ENCODE measurements around the gene CAB39. TPM values are rescaled to one million over a fixed set of nuclear protein-coding genes. Genes with fewer than 3 reads are reported as not detected.

The CAB39 gene
- total RNA-seq, 1 donor from 2014 or later = 60.3 TPM

GRCh38 chr2:230690439-230690838 lies 22.2 kb upstream of the CAB39 start:
- Mint-ChIP-seq H3K36me3 (ENCODE audit: unreplicated experiment) (no peaks in the 10 kb centered on the region), H3K4me1 (ENCODE audit: low read depth, unreplicated experiment) (peaks cover 6% of the 10 kb centered on the region)
- no peak for TF ChIP-seq CTCF (IDR thresholded peaks at IDR 0.05; ENCODE audit: partially characterized antibody, unreplicated experiment)

GRCh38 chr2:230691005-230691647 lies 21.5 kb upstream of the CAB39 start:
- peaks cover 3% of the 10 kb centered on the region for H3K4me1 Mint-ChIP-seq (ENCODE audit: low read depth, unreplicated experiment)
- no peak overlapping the region for H3K4me3 Mint-ChIP-seq (ENCODE audit: unreplicated experiment)
- DNase-seq = no peak
- peaks cover 3% of the 10 kb centered on the region for H3K9me3 Mint-ChIP-seq (ENCODE audit: unreplicated experiment)
- no peak overlapping the region for H3K27ac Mint-ChIP-seq (ENCODE audit: unreplicated experiment)
- no peaks in the 10 kb centered on the region for H3K36me3 Mint-ChIP-seq (ENCODE audit: unreplicated experiment)
- H3K27me3 Mint-ChIP-seq (ENCODE audit: unreplicated experiment) = no peaks in the 10 kb centered on the region
- no peak for TF ChIP-seq CTCF (IDR thresholded peaks at IDR 0.05; ENCODE audit: partially characterized antibody, unreplicated experiment)

More at GRCh38 chr2:230690439-230690838, 22.2 kb upstream of the CAB39 start:
- peaks cover 5% of the 10 kb centered on the region for H3K9me3 Mint-ChIP-seq (ENCODE audit: unreplicated experiment)
- no peak for DNase-seq
- H3K4me3 Mint-ChIP-seq (ENCODE audit: unreplicated experiment) = no peak overlapping the region
- peaks cover 2% of the 10 kb centered on the region for H3K27me3 Mint-ChIP-seq (ENCODE audit: unreplicated experiment)
- H3K27ac Mint-ChIP-seq (ENCODE audit: unreplicated experiment) = no peak overlapping the region

- H3K4me1 Mint-ChIP-seq (ENCODE audit: low read depth, unreplicated experiment) = no peaks in the 10 kb centered on the region
Observed at GRCh38 chr2:230692760-230693159, 19.9 kb upstream of the CAB39 start.

GRCh38 chr2:230693411-230693810 lies 19.2 kb upstream of the CAB39 start:
- Mint-ChIP-seq H3K4me3 (ENCODE audit: unreplicated experiment) (no peak overlapping the region), H3K27ac (ENCODE audit: unreplicated experiment) (no peak overlapping the region), H3K27me3 (ENCODE audit: unreplicated experiment) (peaks cover 2% of the 10 kb centered on the region), H3K4me1 (ENCODE audit: low read depth, unreplicated experiment) (no peaks in the 10 kb centered on the region), H3K9me3 (ENCODE audit: unreplicated experiment) (peaks cover 3% of the 10 kb centered on the region), H3K36me3 (ENCODE audit: unreplicated experiment) (no peaks in the 10 kb centered on the region)
- no peak for TF ChIP-seq CTCF (IDR thresholded peaks at IDR 0.05; ENCODE audit: partially characterized antibody, unreplicated experiment)
- DNase-seq = no peak

More at GRCh38 chr2:230692760-230693159, 19.9 kb upstream of the CAB39 start:
- Mint-ChIP-seq H3K36me3 (ENCODE audit: unreplicated experiment) (no peaks in the 10 kb centered on the region), H3K9me3 (ENCODE audit: unreplicated experiment) (peaks cover 3% of the 10 kb centered on the region), H3K27me3 (ENCODE audit: unreplicated experiment) (peaks cover 2% of the 10 kb centered on the region), H3K27ac (ENCODE audit: unreplicated experiment) (no peak overlapping the region), H3K4me3 (ENCODE audit: unreplicated experiment) (no peak overlapping the region)
- DNase-seq = no peak
- TF ChIP-seq CTCF (IDR thresholded peaks at IDR 0.05; ENCODE audit: partially characterized antibody, unreplicated experiment) = no peak

GRCh38 chr2:230694241-230694640 lies 18.4 kb upstream of the CAB39 start:
- DNase-seq = no peak
- no peak for TF ChIP-seq CTCF (IDR thresholded peaks at IDR 0.05; ENCODE audit: partially characterized antibody, unreplicated experiment)
- no peaks in the 10 kb centered on the region for H3K4me1 Mint-ChIP-seq (ENCODE audit: low read depth, unreplicated experiment)
- H3K27ac Mint-ChIP-seq (ENCODE audit: unreplicated experiment) = no peak overlapping the region
- peaks cover 2% of the 10 kb centered on the region for H3K27me3 Mint-ChIP-seq (ENCODE audit: unreplicated experiment)
- H3K4me3 Mint-ChIP-seq (ENCODE audit: unreplicated experiment) = no peak overlapping the region
- peaks cover 3% of the 10 kb centered on the region for H3K9me3 Mint-ChIP-seq (ENCODE audit: unreplicated experiment)
- H3K36me3 Mint-ChIP-seq (ENCODE audit: unreplicated experiment) = no peaks in the 10 kb centered on the region

All from glutamatergic neuron (in vitro differentiated cells).